Measurements from ENCODE around the gene IFIT2. TPM values are rescaled to one million over a fixed set of nuclear protein-coding genes. Genes with fewer than 3 reads are reported as not detected.

The IFIT2 gene
- total RNA-seq, 1 experiment from 2014 or later: 1.0 TPM

GRCh38 chr10:89344156-89344555, 42.3 kb downstream of the IFIT2 start:
- ChIA-PET RAD21 (ENCODE audit: low non-redundant PET in 1 of 2, low total read pairs in 2 of 2, uncharacterized antibody in 2 of 2, unreplicated experiment in 2 of 2) (no interaction called here), POLR2A (interaction anchor here (1.3 kb wide), 1 partner anchor 17 kb away, joined by 3 read pairs; the partner anchor contains the start of gene IFIT3), CTCF (no interaction called here)
- no peaks in the 10 kb centered on the region for H3K4me1 ChIP-seq (ENCODE audit: control insufficient read depth in 1 of 2, insufficient read depth in 2 of 2, low read length in 2 of 2)
- no peak overlapping the region for H3K4me2 ChIP-seq (ENCODE audit: low read length)
- no peak overlapping the region for H3K4me3 ChIP-seq (replicated peaks in 1 of 2; ENCODE audit: low read depth in 1 of 2, low read length in 2 of 2)
- BruUV-seq (replicated peaks): no TSS peak
- no peak overlapping the region for H3K9ac ChIP-seq (ENCODE audit: low read length)
- H2AFZ ChIP-seq (ENCODE audit: low read depth, low read length, poor library complexity, severe bottlenecking): no peak overlapping the region
- H4K20me1 ChIP-seq (ENCODE audit: insufficient read depth): no peaks in the 10 kb centered on the region
- no peak for DNase-seq (ENCODE audit: low read depth, low spot score)
- H3K9me3 ChIP-seq (ENCODE audit: control insufficient read depth in 1 of 2, insufficient read depth in 1 of 2, low read depth in 1 of 2, low read length in 2 of 2): no peaks in the 10 kb centered on the region
- no peaks in the 10 kb centered on the region for H3K9me2 ChIP-seq (ENCODE audit: insufficient read depth)
- H3K27ac ChIP-seq (ENCODE audit: low read depth, low read length): no peak overlapping the region
- intact Hi-C loops (cut with micrococcal nuclease): no loop called here
- ATAC-seq: no peak
- no peaks in the 10 kb centered on the region for H3K27me3 ChIP-seq (ENCODE audit: insufficient read depth, low read length)
- no peaks in the 10 kb centered on the region for H3K36me3 ChIP-seq (ENCODE audit: control insufficient read depth in 1 of 2, insufficient read depth in 2 of 2, low read length in 2 of 2)
- H3K79me2 ChIP-seq (ENCODE audit: insufficient read depth, low read length): no peaks in the 10 kb centered on the region
- TF ChIP-seq SP1 (IDR thresholded peaks at IDR 0.05; ENCODE audit: low read depth): no peak
- no peak for TF ChIP-seq CEBPB (IDR thresholded peaks at IDR 0.05; ENCODE audit: low read depth)
- no peak for TF ChIP-seq FOSL1 (IDR thresholded peaks at IDR 0.05; ENCODE audit: low read depth)
- no peak for TF ChIP-seq EZH2phosphoT487 (IDR thresholded peaks at IDR 0.05; ENCODE audit: borderline replicate concordance)
- no peak for TF ChIP-seq POLR2A (IDR thresholded peaks at IDR 0.05; ENCODE audit: borderline replicate concordance, extremely low read depth, insufficient read depth, insufficient read length)
- TF ChIP-seq CBX3 (IDR thresholded peaks at IDR 0.05; ENCODE audit: low read depth): no peak
- no peak for TF ChIP-seq ZBTB33 (IDR thresholded peaks at IDR 0.05; ENCODE audit: extremely low read depth, insufficient replicate concordance, low read length)

GRCh38 chr10:89345367-89346000, 43.6 kb downstream of the IFIT2 start:
- no TSS peak for BruUV-seq (replicated peaks)
- Histone ChIP-seq H3K79me2 (ENCODE audit: insufficient read depth, low read length) (no peaks in the 10 kb centered on the region), H3K4me1 (ENCODE audit: control insufficient read depth in 1 of 2, insufficient read depth in 2 of 2, low read length in 2 of 2) (no peaks in the 10 kb centered on the region), H3K27ac (ENCODE audit: low read depth, low read length) (no peak overlapping the region), H3K9ac (ENCODE audit: low read length) (no peak overlapping the region), H3K4me3 (replicated peaks in 1 of 2; ENCODE audit: low read depth in 1 of 2, low read length in 2 of 2) (no peak overlapping the region), H3K4me2 (ENCODE audit: low read length) (no peak overlapping the region), H3K36me3 (ENCODE audit: control insufficient read depth in 1 of 2, insufficient read depth in 2 of 2, low read length in 2 of 2) (no peaks in the 10 kb centered on the region), H3K27me3 (ENCODE audit: insufficient read depth, low read length) (no peaks in the 10 kb centered on the region), H2AFZ (ENCODE audit: low read depth, low read length, poor library complexity, severe bottlenecking) (no peak overlapping the region), H3K9me2 (ENCODE audit: insufficient read depth) (no peaks in the 10 kb centered on the region), H4K20me1 (ENCODE audit: insufficient read depth) (no peaks in the 10 kb centered on the region), H3K9me3 (ENCODE audit: control insufficient read depth in 1 of 2, insufficient read depth in 1 of 2, low read depth in 1 of 2, low read length in 2 of 2) (no peaks in the 10 kb centered on the region)
- RAD21 ChIA-PET (ENCODE audit: low non-redundant PET in 1 of 2, low total read pairs in 2 of 2, uncharacterized antibody in 2 of 2, unreplicated experiment in 2 of 2): no interaction called here
- TF ChIP-seq CEBPB (IDR thresholded peaks at IDR 0.05; ENCODE audit: low read depth) (no peak), SRF (IDR thresholded peaks at IDR 0.05; ENCODE audit: low read depth) (no peak)
- CTCF ChIA-PET: interaction anchor here (1.2 kb wide), 1 partner anchor 24 kb away, joined by 3 read pairs; no protein-coding TSS in a partner anchor
- intact Hi-C loops (cut with micrococcal nuclease): no loop called here
- ATAC-seq: no peak
- no peak for DNase-seq (ENCODE audit: low read depth, low spot score)
- POLR2A ChIA-PET: no interaction called here

Data from HCT116 (cell line).